Measurements from ENCODE around the gene GRAP2. TPM values are rescaled to one million over a fixed set of nuclear protein-coding genes. Genes with fewer than 3 reads are reported as not detected.

Gene GRAP2
- total RNA-seq, 1 experiment from 2014 or later, result 0.54 TPM

DNA sequence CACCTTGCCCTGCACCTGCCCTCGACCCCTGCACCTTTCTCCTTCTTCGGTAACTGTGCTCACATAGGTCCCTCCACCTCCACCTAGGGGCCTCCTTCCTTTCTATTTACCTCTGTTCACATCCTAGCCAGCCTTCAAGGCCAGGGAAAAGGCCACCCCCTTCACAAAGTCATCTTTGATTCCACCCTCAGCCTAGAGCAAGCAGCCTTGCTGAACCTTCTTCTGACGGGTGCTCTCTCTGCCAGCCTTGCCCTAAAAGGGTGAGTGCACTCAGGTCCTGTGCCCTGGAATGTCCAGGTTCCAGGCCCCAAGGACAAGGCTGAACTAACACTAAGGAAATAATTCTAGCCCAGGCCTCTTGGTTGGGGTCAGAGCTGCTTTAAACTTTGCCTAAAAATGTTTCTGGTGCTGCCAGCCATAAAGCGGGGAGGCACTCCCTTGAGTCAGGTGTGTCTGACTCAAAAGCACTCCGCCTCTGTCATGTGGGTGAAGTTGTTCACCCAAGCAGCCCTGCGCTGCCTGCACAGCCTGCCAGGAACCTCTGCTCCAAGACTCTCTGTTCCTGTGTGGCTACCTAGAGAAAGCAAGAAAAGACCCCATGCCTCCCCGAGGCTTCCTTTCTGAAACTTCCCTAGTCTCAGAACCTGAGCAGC is 84.6 kb downstream of the GRAP2 start:
- Histone ChIP-seq H3K4me1 (ENCODE audit: control insufficient read depth, insufficient read depth, low read length) (no peaks in the 10 kb centered on the region), H3K27ac (ENCODE audit: low read length) (no peak overlapping the region), H3K9me3 (ENCODE audit: control insufficient read depth, insufficient read depth, low read depth, low read length) (no peaks in the 10 kb centered on the region), H3K36me3 (ENCODE audit: control insufficient read depth, insufficient read depth, low read length) (no peaks in the 10 kb centered on the region), H3K27me3 (ENCODE audit: control insufficient read depth, insufficient read depth, low read length) (no peaks in the 10 kb centered on the region; the same call in 1 of the 2 replicates), H3K4me3 (ENCODE audit: low read depth in 2 of 2, low read length in 2 of 2) (no peak overlapping the region)
- no TSS peak for BruUV-seq (replicated peaks)
- CTCF ChIA-PET, result no interaction called here
- in situ Hi-C loops (cut with HindIII; ENCODE audit: low pct_unique_long_range_greater_than_20kb, low sequenced_read_pairs), result no loop called here
- ATAC-seq (no peak), DNase-seq (ENCODE audit: low read depth, low spot score) (no peak)
- TF ChIP-seq SIN3A (IDR thresholded peaks at IDR 0.05; ENCODE audit: borderline replicate concordance, insufficient read depth, low read depth, low read length), result no peak
- no peak for TF ChIP-seq TCF7L2 (IDR thresholded peaks at IDR 0.05; ENCODE audit: low read depth, low read length)
- POLR2A ChIA-PET, result no interaction called here
- intact Hi-C loops (cut with micrococcal nuclease; ENCODE audit: unreplicated experiment), result no loop called here

DNA sequence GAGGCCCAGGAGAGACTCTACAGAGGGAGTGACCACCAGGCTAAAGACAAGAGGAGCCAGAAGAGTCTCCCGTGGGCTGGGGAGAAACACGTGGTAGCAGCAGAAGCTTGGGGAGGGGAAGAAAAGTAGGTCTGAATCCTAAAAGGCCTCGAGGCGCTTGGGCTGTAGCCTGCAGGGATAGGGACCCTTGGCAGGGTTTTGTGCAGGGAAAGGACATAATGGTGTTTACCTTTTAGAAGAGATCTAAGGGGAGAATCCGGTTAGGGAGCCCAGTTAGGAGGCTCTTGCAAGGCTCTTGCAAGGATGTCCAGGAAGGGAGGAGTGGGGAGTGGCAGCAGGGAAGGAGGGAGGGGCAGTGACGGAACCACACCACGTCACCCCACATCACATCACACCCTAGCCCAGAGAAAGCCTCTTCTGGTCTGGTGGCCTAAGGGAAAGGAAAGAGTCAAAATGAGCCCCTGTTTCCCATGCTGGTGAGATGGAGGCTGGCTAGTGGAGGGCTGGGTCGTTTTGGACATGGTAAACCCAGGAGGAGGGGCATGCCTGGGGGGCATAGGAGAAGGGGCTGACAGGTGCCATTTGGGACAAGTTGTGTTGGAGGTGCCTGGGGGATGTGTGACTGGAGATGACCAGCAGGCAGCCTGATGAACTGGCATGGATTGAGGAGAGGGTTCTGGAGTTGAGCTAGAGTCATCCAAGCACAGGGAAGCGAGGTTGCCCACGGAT is 87.7 kb downstream of the GRAP2 start:
- Histone ChIP-seq H3K27me3 (ENCODE audit: control insufficient read depth, insufficient read depth, low read length) (no peaks in the 10 kb centered on the region; the same call in 1 of the 2 replicates), H3K4me1 (ENCODE audit: control insufficient read depth, insufficient read depth, low read length) (no peaks in the 10 kb centered on the region), H3K9me3 (ENCODE audit: control insufficient read depth, insufficient read depth, low read depth, low read length) (no peaks in the 10 kb centered on the region), H3K4me3 (ENCODE audit: low read depth in 2 of 2, low read length in 2 of 2) (no peak overlapping the region), H3K36me3 (ENCODE audit: control insufficient read depth, insufficient read depth, low read length) (no peaks in the 10 kb centered on the region), H3K27ac (ENCODE audit: low read length) (no peak overlapping the region)
- no peak for ATAC-seq
- in situ Hi-C loops (cut with HindIII; ENCODE audit: low pct_unique_long_range_greater_than_20kb, low sequenced_read_pairs), result no loop called here
- ChIA-PET CTCF (no interaction called here), POLR2A (no interaction called here)
- intact Hi-C loops (cut with micrococcal nuclease; ENCODE audit: unreplicated experiment), result no loop called here
- BruUV-seq (replicated peaks), result no TSS peak
- DNase-seq (ENCODE audit: low read depth, low spot score), result no peak
- no peak for TF ChIP-seq POLR2AphosphoS5 (IDR thresholded peaks at IDR 0.05; ENCODE audit: low read depth, low read length)
- TF ChIP-seq, protein P1, sequence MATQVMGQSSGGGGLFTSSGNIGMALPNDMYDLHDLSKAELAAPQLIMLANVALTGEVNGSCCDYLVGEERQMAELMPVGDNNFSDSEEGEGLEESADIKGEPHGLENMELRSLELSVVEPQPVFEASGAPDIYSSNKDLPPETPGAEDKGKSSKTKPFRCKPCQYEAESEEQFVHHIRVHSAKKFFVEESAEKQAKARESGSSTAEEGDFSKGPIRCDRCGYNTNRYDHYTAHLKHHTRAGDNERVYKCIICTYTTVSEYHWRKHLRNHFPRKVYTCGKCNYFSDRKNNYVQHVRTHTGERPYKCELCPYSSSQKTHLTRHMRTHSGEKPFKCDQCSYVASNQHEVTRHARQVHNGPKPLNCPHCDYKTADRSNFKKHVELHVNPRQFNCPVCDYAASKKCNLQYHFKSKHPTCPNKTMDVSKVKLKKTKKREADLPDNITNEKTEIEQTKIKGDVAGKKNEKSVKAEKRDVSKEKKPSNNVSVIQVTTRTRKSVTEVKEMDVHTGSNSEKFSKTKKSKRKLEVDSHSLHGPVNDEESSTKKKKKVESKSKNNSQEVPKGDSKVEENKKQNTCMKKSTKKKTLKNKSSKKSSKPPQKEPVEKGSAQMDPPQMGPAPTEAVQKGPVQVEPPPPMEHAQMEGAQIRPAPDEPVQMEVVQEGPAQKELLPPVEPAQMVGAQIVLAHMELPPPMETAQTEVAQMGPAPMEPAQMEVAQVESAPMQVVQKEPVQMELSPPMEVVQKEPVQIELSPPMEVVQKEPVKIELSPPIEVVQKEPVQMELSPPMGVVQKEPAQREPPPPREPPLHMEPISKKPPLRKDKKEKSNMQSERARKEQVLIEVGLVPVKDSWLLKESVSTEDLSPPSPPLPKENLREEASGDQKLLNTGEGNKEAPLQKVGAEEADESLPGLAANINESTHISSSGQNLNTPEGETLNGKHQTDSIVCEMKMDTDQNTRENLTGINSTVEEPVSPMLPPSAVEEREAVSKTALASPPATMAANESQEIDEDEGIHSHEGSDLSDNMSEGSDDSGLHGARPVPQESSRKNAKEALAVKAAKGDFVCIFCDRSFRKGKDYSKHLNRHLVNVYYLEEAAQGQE (IDR thresholded peaks at IDR 0.05; ENCODE audit: insufficient read depth in 1 of 2, low read depth in 2 of 2, low read length in 1 of 2), result no peak
- TF ChIP-seq, protein P2, sequence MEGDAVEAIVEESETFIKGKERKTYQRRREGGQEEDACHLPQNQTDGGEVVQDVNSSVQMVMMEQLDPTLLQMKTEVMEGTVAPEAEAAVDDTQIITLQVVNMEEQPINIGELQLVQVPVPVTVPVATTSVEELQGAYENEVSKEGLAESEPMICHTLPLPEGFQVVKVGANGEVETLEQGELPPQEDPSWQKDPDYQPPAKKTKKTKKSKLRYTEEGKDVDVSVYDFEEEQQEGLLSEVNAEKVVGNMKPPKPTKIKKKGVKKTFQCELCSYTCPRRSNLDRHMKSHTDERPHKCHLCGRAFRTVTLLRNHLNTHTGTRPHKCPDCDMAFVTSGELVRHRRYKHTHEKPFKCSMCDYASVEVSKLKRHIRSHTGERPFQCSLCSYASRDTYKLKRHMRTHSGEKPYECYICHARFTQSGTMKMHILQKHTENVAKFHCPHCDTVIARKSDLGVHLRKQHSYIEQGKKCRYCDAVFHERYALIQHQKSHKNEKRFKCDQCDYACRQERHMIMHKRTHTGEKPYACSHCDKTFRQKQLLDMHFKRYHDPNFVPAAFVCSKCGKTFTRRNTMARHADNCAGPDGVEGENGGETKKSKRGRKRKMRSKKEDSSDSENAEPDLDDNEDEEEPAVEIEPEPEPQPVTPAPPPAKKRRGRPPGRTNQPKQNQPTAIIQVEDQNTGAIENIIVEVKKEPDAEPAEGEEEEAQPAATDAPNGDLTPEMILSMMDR (IDR thresholded peaks at IDR 0.05), result no peak

DNA sequence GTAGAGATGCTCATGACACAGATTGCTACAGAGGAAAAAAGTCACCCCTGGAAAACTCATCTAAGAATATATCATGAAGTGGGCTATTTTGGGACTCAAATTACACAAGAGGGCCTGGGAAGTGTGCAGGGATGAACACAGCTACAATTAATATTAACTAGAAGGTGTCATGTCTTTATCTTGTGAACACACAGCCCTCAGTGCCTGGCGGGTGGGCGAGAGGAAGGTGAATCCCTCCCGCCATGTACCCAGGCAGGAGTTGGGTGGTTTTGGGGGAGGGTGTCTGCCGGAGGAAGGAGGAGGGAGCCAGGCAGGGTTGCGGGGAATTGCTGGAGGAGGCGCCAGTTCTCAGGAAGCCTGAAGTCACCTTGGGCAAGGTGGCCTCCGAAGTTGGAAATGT is 88.7 kb downstream of the GRAP2 start:
- H3K4me3 ChIP-seq (ENCODE audit: low read depth in 2 of 2, low read length in 2 of 2), result no peak overlapping the region
- ChIA-PET POLR2A (no interaction called here), CTCF (no interaction called here)
- DNase-seq (ENCODE audit: low read depth, low spot score) (no peak), ATAC-seq (no peak)
- in situ Hi-C loops (cut with HindIII; ENCODE audit: low pct_unique_long_range_greater_than_20kb, low sequenced_read_pairs) (no loop called here), intact Hi-C loops (cut with micrococcal nuclease; ENCODE audit: unreplicated experiment) (no loop called here)
- no peaks in the 10 kb centered on the region for H3K4me1 ChIP-seq (ENCODE audit: control insufficient read depth, insufficient read depth, low read length)
- no TSS peak for BruUV-seq (replicated peaks)
- H3K36me3 ChIP-seq (ENCODE audit: control insufficient read depth, insufficient read depth, low read length), result no peaks in the 10 kb centered on the region
- H3K27ac ChIP-seq (ENCODE audit: low read length), result no peak overlapping the region
- no peaks in the 10 kb centered on the region; the same call in 1 of the 2 replicates for H3K27me3 ChIP-seq (ENCODE audit: control insufficient read depth, insufficient read depth, low read length)
- H3K9me3 ChIP-seq (ENCODE audit: control insufficient read depth, insufficient read depth, low read depth, low read length), result no peaks in the 10 kb centered on the region
- TF ChIP-seq TCF7L2 (IDR thresholded peaks at IDR 0.05; ENCODE audit: low read depth, low read length), result no peak
- TF ChIP-seq, protein P1 (IDR thresholded peaks at IDR 0.05; ENCODE audit: insufficient read depth in 1 of 2, low read depth in 2 of 2, low read length in 1 of 2), result no peak
- TF ChIP-seq, protein P2 (IDR thresholded peaks at IDR 0.05), result no peak

All from Panc1 (cell line).